GM12872 (cell line): ENCODE measurements around the gene AP2M1.

Experiments
- CTCF ChIP-seq: IDR thresholded peaks from 3 replicates; pipeline ENCODE4 v1.5.1; 2011; ENCODE audit warnings: low read depth, mild to moderate bottlenecking, low read length, moderate library complexity; ENCODE audit not compliant: insufficient read depth

The AP2M1 gene

GRCh38 chr3:184184546-184185230 lies 10.0 kb downstream of the AP2M1 start:
- TF ChIP-seq CTCF = no peak

GRCh38 chr3:184185461-184186183 lies 11.0 kb downstream of the AP2M1 start:
- TF ChIP-seq CTCF = no peak

GRCh38 chr3:184186184-184186901 lies 11.7 kb downstream of the AP2M1 start, which contains the start of gene ABCF3:
Gene ABCF3, plus strand, starts transcription at chr3:184186199. Its CDS starts 9 bp downstream, at chr3:184186208.
- TF ChIP-seq CTCF = no peak

- TF ChIP-seq CTCF = no peak
These were observed 12.2 kb downstream of the AP2M1 start for GRCh38 chr3:184186902-184187207.

GRCh38 chr3:184188080-184188479 lies 13.4 kb downstream of the AP2M1 start:
- TF ChIP-seq CTCF = no peak

GRCh38 chr3:184189421-184189820 lies 14.8 kb downstream of the AP2M1 start:
- TF ChIP-seq CTCF = no peak

- no peak for TF ChIP-seq CTCF
These were observed 18.2 kb downstream of the AP2M1 start for GRCh38 chr3:184192889-184193288.
